BJ (cell line): ENCODE results near the gene TRIM2. TPM values are rescaled to one million over a fixed set of nuclear protein-coding genes. Genes with fewer than 3 reads are reported as not detected.

Experiments
- CTCF ChIA-PET: fragments of 350-600 bp; formaldehyde crosslinking; extraction: SDS; loops from one replicate; lab custom pipeline; 2021; ENCODE audit warnings: antibody characterized with exemption, inconsistent platforms; lab: Yijun Ruan, JAX
- POLR2A ChIA-PET: fragments of 300-600 bp; sonication (Branson Sonifier 250); formaldehyde crosslinking; extraction: SDS; loops from one replicate; lab custom pipeline; 2021; ENCODE audit warnings: antibody characterized with exemption; lab: Charles Lee
- DNase-seq: peaks from one replicate; pipeline ENCODE4 v3.0.0-alpha.2; 2011; ENCODE audit warnings: low read depth
- H3K27me3 ChIP-seq: 2 replicates; pipeline ENCODE4 v1.6.0; 2011; ENCODE audit warnings: low read length; ENCODE audit not compliant: control insufficient read depth, insufficient read depth
- H3K36me3 ChIP-seq: 2 replicates; pipeline ENCODE4 v1.5.1; 2011; ENCODE audit warnings: low read length; ENCODE audit not compliant: control insufficient read depth, insufficient read depth
- H3K4me3 ChIP-seq: 2 replicates; pipeline ENCODE4 v1.5.1; 2011; ENCODE audit warnings: low read depth, mild to moderate bottlenecking, control low read depth, low read length
- polyA plus RNA-seq: library from polyadenylated mRNA; depleted of rRNA; stranded (reverse); fragments of >200 nt; gene quantifications from 2 replicates; pipeline ENCODE4 v1.2.3, GENCODE V29; 2011
- TF ChIP-seq, protein P1 (sequence below): IDR thresholded peaks from 2 replicates; pipeline ENCODE4 v1.5.1; 2011; ENCODE audit warnings: low read depth, mild to moderate bottlenecking, control low read depth, inconsistent platforms, low read length, moderate library complexity; ENCODE audit not compliant: insufficient read depth

Gene TRIM2
- polyA plus RNA-seq, 1 experiment, result 34.1 TPM

DNA sequence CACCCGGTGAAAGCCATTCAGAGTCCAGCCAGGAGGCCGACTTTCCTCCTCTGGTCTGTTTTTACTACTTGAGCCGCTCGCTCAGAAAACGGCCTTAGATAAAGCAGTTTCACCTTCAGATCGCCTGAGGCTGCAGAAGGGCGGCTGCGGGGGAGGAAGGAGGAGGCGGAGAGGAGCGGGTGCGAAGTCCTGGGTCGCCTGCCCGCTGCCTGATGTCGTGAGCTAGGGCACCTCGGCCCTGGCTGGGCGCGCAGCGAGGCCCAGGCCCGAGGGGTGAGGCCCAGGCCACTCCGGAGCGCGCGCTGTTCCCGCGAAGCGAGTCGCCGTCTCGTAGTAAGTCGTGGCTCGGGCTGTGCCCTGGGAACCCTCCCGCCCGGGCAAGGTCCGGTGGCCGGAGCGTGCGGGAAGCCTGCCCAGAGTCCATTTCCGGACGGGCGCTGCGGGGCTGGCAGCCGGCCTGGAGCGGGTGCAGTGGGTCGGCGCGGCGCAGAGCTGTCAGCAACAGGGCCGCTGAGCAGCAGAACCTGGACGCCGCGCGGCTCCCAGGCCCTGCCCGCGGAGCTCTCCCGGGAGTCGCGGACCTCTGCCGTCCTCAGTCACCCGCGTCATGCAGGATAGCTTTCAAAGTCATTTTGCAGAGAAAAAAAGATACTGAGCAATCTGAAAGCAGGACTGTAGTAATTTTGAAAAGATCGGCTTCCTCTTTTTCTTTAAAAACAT lies 18.6 kb downstream of the TRIM2 start:
- CTCF ChIA-PET, result interaction anchor here (0.6 to 1.9 kb wide), 4 partner anchors 10 to 80 kb away, joined by 3 to 11 read pairs (median 6); no protein-coding TSS in a partner anchor

DNA sequence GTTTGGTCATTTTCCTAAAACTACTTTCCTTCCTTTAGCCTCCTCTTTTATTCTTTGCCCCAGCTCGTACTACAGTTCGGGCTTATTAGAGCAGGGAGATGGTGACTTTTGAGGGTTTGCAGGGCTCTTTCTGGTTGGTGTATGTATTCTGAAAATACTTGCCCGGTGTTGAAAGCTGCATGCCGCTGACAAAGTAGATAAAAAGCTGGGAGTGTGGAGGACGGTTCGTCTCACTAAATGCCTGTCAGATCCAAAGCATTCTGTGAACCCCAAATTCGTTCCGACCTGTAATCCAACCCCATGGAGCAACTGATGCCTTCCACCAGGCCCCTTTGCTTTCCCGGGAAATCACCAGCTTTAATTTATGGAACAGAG lies 19.2 kb downstream of the TRIM2 start:
- CTCF ChIA-PET, result interaction anchor here (0.6 to 1.9 kb wide), 5 partner anchors 9 to 152 kb away, joined by 3 to 11 read pairs (median 5); no protein-coding TSS in a partner anchor
- TF ChIP-seq, protein P1, sequence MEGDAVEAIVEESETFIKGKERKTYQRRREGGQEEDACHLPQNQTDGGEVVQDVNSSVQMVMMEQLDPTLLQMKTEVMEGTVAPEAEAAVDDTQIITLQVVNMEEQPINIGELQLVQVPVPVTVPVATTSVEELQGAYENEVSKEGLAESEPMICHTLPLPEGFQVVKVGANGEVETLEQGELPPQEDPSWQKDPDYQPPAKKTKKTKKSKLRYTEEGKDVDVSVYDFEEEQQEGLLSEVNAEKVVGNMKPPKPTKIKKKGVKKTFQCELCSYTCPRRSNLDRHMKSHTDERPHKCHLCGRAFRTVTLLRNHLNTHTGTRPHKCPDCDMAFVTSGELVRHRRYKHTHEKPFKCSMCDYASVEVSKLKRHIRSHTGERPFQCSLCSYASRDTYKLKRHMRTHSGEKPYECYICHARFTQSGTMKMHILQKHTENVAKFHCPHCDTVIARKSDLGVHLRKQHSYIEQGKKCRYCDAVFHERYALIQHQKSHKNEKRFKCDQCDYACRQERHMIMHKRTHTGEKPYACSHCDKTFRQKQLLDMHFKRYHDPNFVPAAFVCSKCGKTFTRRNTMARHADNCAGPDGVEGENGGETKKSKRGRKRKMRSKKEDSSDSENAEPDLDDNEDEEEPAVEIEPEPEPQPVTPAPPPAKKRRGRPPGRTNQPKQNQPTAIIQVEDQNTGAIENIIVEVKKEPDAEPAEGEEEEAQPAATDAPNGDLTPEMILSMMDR, result no peak
- Histone ChIP-seq H3K36me3 (no peaks in the 10 kb centered on the region), H3K27me3 (no peaks in the 10 kb centered on the region), H3K4me3 (peak overlapping the region; percentile 69)
- no peak for DNase-seq
- POLR2A ChIA-PET, result interaction anchor here (0.7 kb wide), 1 partner anchor 11 kb away, joined by 3 read pairs; no protein-coding TSS in a partner anchor

More for the DNA sequence above, 18.6 kb downstream of the TRIM2 start:
- TF ChIP-seq, protein P1, result no peak
- POLR2A ChIA-PET, result interaction anchor here (0.7 kb wide), 1 partner anchor 10 kb away, joined by 3 read pairs; no protein-coding TSS in a partner anchor
- Histone ChIP-seq H3K4me3 (peak overlapping the region; percentile 69), H3K27me3 (no peaks in the 10 kb centered on the region), H3K36me3 (no peaks in the 10 kb centered on the region)
- DNase-seq, result no peak

DNA sequence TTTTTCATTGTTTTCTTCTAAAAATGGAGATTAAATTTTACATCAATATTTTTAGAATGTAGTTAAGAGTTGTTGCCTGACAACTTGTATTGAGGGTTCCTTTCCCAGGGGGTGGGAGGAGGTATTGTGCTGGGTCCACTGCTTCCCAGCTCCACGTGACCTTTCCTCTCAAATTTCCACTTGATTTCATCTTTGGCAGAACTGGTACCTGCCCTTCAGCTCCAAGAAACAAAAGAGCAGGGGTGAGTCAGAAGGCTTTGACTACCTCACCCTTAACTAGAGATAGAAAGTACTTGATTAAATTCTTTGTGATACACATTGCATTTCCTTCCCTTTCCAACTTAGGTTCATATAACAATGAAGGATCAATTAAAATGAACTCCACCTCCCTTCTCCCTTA lies 19.7 kb downstream of the TRIM2 start:
- peak overlapping the region; percentile 69 for H3K4me3 ChIP-seq
- CTCF ChIA-PET, result interaction anchor here (0.6 to 1.9 kb wide), 5 partner anchors 9 to 151 kb away, joined by 3 to 11 read pairs (median 5); no protein-coding TSS in a partner anchor
- no peak for DNase-seq

DNA sequence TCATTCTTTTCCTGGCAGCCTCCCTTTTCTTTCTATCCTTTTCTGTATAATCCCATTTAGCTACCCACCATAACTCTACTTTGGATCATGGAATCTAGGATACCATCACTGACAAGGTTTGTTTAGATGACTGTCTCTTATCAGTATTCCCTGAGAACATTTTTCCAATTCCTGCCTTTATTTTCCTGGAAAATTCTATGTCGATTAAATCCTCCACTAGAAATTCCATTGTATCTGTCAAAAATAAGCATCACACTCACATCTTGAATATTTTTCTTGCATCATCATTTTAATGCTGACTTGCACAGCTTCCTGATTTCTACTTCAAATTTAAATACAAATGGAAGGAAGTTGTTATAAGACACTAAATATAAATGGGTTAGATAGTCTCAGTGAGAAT lies 20.2 kb downstream of the TRIM2 start:
- no peaks in the 10 kb centered on the region for H3K36me3 ChIP-seq
- POLR2A ChIA-PET, result no interaction called here
- H3K27me3 ChIP-seq, result no peaks in the 10 kb centered on the region
- no peak overlapping the region for H3K4me3 ChIP-seq
- CTCF ChIA-PET, result interaction anchor here (1.3 to 1.9 kb wide), 3 partner anchors 12 to 82 kb away, joined by 3 to 11 read pairs (median 7); no protein-coding TSS in a partner anchor
- DNase-seq, result no peak
- TF ChIP-seq, protein P1, result no peak

More for the DNA sequence above, 19.7 kb downstream of the TRIM2 start:
- TF ChIP-seq, protein P1, result no peak
- H3K27me3 ChIP-seq, result no peaks in the 10 kb centered on the region
- POLR2A ChIA-PET, result no interaction called here
- H3K36me3 ChIP-seq, result no peaks in the 10 kb centered on the region

DNA sequence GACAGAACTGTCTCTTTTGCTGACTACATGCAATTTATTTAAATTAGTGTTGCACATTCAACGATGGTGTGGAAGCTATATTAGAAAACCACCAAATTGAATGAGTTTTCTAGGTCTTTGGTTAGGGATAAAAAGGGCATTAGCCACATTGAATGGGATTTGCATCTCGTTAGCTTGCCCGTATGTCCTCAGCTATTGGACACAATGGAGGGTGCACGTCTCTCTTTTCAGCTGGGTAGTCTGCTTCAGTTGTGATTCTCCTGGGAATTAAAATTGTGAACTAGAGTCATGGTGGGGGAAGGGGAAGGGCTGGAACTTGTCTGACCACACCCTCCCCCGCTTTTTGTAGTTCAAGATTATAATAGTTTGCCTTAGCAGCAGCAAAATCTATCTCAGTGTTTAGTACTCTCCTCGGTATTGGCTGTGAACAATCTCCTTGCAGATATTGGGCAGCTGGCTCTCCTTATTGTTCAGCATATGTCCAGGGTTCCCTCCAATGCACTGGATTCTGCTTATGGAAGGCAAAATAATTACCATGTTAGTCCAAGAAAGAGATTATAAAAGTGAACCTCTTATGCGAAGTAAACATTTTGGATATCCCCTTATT lies 23.3 kb downstream of the TRIM2 start:
- no peak for DNase-seq
- Histone ChIP-seq H3K36me3 (no peaks in the 10 kb centered on the region), H3K27me3 (no peaks in the 10 kb centered on the region), H3K4me3 (no peak overlapping the region)
- CTCF ChIA-PET, result interaction anchor here (0.8 to 3.6 kb wide), 2 partner anchors 11 to 20 kb away, joined by 3 to 9 read pairs; no protein-coding TSS in a partner anchor
- TF ChIP-seq, protein P1, result no peak
- POLR2A ChIA-PET, result no interaction called here
